ENCODE measurements around the gene KCTD15.

The KCTD15 gene

GRCh38 chr19:33777351-33777750, 19.3 kb upstream of the KCTD15 start:
- TF ChIP-seq GATA2 (IDR thresholded peaks at IDR 0.05; ENCODE audit: low read depth, low read length), result no peak
- no peak for TF ChIP-seq GATA3 (IDR thresholded peaks at IDR 0.05; ENCODE audit: low read depth, low read length)

- TF ChIP-seq GATA2 (IDR thresholded peaks at IDR 0.05; ENCODE audit: low read depth, low read length), result no peak
- TF ChIP-seq GATA3 (IDR thresholded peaks at IDR 0.05; ENCODE audit: low read depth, low read length), result no peak
Measured at GRCh38 chr19:33777753-33778088, 18.9 kb upstream of the KCTD15 start.

DNA sequence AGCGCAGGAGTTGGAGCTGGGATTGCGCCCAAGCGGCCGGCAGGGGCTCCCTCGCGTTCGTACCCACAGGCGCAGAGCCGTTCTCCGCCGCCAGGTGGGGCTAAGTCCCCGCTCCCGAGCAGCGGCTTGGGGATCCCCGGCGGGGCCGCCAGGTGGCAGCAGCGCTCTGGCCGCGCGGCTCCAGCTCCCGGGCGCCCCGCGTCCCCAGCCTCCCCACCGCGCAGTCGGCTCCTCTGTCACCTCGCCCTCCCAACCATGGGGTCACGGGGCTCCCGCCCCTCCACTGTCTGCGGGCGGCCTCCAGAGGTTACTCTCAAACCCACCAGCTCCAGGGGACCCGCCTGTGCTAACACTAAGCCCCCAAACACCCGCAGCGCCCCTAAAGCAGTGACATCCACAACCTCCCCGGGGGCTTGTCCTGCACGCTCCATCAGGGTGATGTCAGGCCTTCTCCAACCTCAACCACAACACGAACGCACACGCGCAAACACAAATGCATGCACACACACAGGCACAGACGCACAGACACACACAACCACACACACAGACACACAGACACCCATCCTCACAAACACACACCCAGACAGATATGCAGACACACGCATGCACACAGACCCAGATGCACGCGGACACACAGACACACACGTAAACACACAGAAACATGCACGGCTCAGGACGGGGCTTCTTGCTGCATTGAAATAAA, 18.4 kb upstream of the KCTD15 start:
- TF ChIP-seq GATA2 (IDR thresholded peaks at IDR 0.05; ENCODE audit: low read depth, low read length) (no peak), GATA3 (IDR thresholded peaks at IDR 0.05; ENCODE audit: low read depth, low read length) (no peak)

DNA sequence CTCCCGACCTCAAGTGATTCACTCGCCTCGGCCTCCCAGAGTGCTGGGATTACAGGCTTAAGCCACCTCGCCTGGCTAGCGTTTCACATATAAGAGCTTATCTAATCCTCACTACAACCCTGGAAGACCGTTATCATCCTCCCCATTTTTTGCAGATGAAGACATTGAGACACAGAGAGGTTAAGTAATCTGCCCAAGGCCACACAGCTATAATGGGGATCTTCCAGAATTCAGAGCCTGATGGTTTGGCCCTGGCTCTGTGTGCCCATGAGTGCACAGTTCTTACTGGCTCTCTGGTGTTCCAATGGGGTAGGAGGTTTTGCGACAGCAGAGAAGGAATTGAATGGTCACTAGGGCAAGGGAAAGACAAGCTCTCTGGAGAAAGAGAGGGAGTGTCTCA, 16.8 kb upstream of the KCTD15 start:
- TF ChIP-seq GATA2 (IDR thresholded peaks at IDR 0.05; ENCODE audit: low read depth, low read length) (no peak), GATA3 (IDR thresholded peaks at IDR 0.05; ENCODE audit: low read depth, low read length) (no peak)

DNA sequence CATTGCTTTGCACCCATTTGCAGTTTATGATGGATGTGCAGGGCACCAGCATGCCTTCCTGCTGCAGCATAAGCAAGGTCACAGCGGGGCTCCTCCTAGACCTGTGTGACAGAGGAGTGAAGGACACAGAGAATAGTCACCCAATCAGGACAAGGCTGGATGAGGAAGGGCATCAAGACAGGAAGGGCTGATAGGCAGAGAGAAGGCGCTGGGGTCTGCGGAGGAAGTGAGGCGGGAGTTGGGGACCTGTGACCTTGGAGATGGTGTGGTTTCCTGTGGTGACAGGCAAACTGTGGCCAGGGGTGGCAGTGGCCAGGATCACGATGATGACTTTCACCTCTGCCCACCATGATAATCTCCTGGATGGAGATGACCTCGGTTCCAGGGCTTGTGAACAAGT, 16.4 kb upstream of the KCTD15 start:
- TF ChIP-seq GATA2 (IDR thresholded peaks at IDR 0.05; ENCODE audit: low read depth, low read length) (no peak), GATA3 (IDR thresholded peaks at IDR 0.05; ENCODE audit: low read depth, low read length) (no peak)

GRCh38 chr19:33780746-33781145, 15.9 kb upstream of the KCTD15 start:
- no peak for TF ChIP-seq GATA2 (IDR thresholded peaks at IDR 0.05; ENCODE audit: low read depth, low read length)
- no peak for TF ChIP-seq GATA3 (IDR thresholded peaks at IDR 0.05; ENCODE audit: low read depth, low read length)

GRCh38 chr19:33781415-33781935, 15.2 kb upstream of the KCTD15 start:
- TF ChIP-seq GATA3 (IDR thresholded peaks at IDR 0.05; ENCODE audit: low read depth, low read length), result no peak
- TF ChIP-seq GATA2 (IDR thresholded peaks at IDR 0.05; ENCODE audit: low read depth, low read length), result no peak

GRCh38 chr19:33781996-33782395, 14.7 kb upstream of the KCTD15 start:
- TF ChIP-seq GATA3 (IDR thresholded peaks at IDR 0.05; ENCODE audit: low read depth, low read length) (no peak), GATA2 (IDR thresholded peaks at IDR 0.05; ENCODE audit: low read depth, low read length) (no peak)

DNA sequence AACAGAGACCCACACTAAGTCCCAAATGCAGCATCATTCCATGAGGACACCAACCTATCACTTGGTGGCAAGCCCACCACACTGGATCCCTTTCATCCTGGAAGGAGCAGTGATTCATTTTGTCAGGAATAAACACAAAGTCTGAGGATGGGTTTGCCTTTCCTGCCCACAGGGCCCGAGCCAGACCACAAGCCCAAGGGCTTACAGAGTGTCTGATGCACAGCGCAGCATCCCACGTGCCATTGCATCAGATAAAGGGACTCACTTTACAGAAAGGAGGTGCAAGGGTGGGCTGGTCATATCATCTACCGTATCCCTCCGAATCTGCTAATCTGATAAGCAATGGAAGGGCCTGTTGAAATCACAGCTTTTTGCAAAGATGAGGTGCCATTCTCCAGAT, 12.2 kb upstream of the KCTD15 start:
- TF ChIP-seq GATA2 (IDR thresholded peaks at IDR 0.05; ENCODE audit: low read depth, low read length) (no peak), GATA3 (IDR thresholded peaks at IDR 0.05; ENCODE audit: low read depth, low read length) (no peak)

DNA sequence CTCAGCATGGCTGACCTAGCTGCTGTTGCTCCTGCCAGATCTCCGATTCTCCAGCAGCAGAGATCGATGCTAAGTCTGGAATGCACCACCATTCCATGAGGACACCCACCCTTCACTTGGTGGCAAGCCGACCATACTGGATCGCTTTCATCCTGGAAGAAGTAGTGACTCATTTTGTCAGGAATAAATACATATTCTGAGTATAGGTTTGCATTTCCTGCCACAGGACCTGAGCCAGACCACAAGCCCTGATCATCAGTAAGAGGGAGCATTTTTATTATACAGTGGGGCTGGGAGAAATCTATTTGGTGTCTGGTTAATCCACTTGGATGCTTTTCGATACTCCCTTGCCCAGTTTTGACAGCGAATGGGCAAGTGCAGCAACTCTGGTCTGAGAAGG, 10.9 kb upstream of the KCTD15 start:
- TF ChIP-seq GATA3 (IDR thresholded peaks at IDR 0.05; ENCODE audit: low read depth, low read length) (no peak), GATA2 (IDR thresholded peaks at IDR 0.05; ENCODE audit: low read depth, low read length) (no peak)

GRCh38 chr19:33788676-33789075, 8.0 kb upstream of the KCTD15 start:
- no peak for TF ChIP-seq GATA2 (IDR thresholded peaks at IDR 0.05; ENCODE audit: low read depth, low read length)
- no peak for TF ChIP-seq GATA3 (IDR thresholded peaks at IDR 0.05; ENCODE audit: low read depth, low read length)

- TF ChIP-seq GATA3 (IDR thresholded peaks at IDR 0.05; ENCODE audit: low read depth, low read length) (no peak), GATA2 (IDR thresholded peaks at IDR 0.05; ENCODE audit: low read depth, low read length) (no peak)
Measured at GRCh38 chr19:33789344-33789743, 7.3 kb upstream of the KCTD15 start.

GRCh38 chr19:33794683-33795369, 1.8 kb upstream of the KCTD15 start:
- TF ChIP-seq GATA2 (IDR thresholded peaks at IDR 0.05; ENCODE audit: low read depth, low read length), result no peak
- no peak for TF ChIP-seq GATA3 (IDR thresholded peaks at IDR 0.05; ENCODE audit: low read depth, low read length)

DNA sequence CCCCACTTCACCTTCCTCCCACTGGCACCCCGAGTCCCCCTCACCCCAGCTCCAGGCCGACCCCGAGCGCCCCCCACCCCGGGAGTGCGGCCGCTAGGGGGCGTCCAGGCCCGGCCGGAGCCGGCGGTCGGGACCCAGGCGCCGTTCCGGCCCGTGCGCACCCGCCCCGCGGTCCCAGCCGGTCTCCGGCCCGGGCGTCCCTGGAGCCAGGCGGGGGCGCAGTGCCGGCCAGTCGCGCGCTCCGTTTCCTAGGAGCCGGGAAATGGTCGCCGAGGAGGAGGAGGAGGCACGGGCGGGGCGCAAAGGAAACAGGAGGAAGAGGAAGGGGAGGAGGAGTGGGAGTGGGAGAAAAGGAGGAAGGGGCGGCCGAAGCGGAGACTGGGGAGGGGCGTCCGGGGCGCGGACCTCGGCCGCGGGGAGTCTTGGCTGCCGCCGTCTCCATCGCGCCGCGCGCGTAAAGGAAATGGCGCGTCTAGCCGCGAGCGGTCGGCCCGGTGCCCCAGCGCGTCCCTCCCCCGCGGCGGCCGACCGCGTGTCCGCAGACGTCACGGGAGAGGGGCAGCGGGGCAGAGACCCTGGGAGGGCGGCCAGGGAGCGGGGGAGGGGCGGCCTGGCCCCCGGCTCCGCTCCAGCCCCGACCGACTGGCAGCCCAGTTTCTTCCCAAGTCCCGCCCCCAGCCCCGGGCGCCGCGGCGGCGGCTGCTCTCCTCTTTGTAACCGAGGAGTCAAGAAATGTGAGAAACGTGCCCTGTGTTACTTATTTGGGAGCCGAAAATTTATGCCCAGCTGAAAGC, 1.1 kb upstream of the KCTD15 start:
- TF ChIP-seq GATA3 (IDR thresholded peaks at IDR 0.05; ENCODE audit: low read depth, low read length), result no peak
- TF ChIP-seq GATA2 (IDR thresholded peaks at IDR 0.05; ENCODE audit: low read depth, low read length), result peak; percentile 47; the same call in 1 of the 2 replicates
